AG09319 (cell line): ENCODE data around the gene KAT14.

ENCODE experiments used
- DNase-seq: peaks from one replicate; pipeline ENCODE4 v3.0.0-alpha.2; 2010; ENCODE audit warnings: low read depth; ENCODE audit errors: extremely low read depth
- CTCF ChIP-seq: IDR thresholded peaks from 2 replicates; pipeline ENCODE4 v1.5.1; 2011; ENCODE audit warnings: low read depth, mild to moderate bottlenecking, inconsistent platforms, low read length, moderate library complexity

The KAT14 gene

GRCh38 chr20:18133962-18134361 is 3.7 kb upstream of the KAT14 start:
- TF ChIP-seq CTCF = no peak
- no peak for DNase-seq

- TF ChIP-seq CTCF = no peak
- no peak for DNase-seq
These were observed 561 bp downstream of the KAT14 start for GRCh38 chr20:18138266-18138582.

- no peak for DNase-seq
- TF ChIP-seq CTCF = no peak
These were observed 1.2 kb downstream of the KAT14 start for GRCh38 chr20:18138639-18139583.

DNA sequence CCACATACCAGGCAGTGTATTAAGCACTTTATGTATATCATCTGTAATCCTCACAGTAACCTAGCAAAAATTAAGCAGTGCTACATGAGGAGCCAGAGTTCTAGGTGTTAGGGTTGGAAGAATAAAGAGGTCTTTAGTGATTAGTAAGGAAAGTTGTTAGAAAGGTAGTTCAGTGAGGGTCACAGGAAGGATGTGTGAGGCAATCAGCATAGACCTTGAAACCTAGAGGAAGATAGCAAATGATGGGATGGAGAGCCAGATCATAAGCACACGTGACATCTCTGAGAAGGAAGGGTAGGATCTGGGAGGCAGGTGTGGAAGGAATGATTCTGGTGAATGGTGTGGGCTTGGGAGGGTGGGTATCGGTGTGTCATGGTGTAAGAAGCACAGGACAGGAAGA is 2.2 kb downstream of the KAT14 start:
- TF ChIP-seq CTCF = no peak
- DNase-seq = no peak

GRCh38 chr20:18144541-18145099 is 7.0 kb downstream of the KAT14 start:
- DNase-seq = no peak
- TF ChIP-seq CTCF = no peak

- no peak for DNase-seq
- no peak for TF ChIP-seq CTCF
These were observed 16.7 kb downstream of the KAT14 start for GRCh38 chr20:18154342-18154741.

DNA sequence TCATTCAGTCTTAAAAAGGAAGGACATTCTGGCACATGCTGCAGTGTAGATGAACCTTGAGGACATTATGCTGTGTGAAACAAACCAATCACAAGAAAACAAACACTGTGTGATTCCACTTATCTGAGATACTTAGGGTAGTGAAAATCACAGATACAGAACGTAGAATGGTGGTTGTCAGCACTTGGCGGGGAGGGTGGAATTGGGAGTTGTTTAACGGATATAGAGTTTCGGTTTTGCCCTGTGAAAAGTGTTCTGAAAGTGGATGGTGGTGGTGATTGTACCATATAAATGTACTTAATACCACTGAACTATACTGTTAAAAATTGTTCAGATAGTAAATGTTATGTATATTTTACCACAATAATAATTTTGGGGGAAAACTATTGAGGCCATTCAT is 18.4 kb downstream of the KAT14 start:
- TF ChIP-seq CTCF = no peak
- no peak for DNase-seq
